MCF 10A (cell line): Measurements from ENCODE around the gene GOSR2. TPM values are rescaled to one million over a fixed set of nuclear protein-coding genes. Genes with fewer than 3 reads are reported as not detected.

Experiments used
- BruUV-seq: library from RNA; stranded (reverse); fragments of 400-500 nt; replicated peaks from 2 replicates; lab custom pipeline; 2021; lab: Mats Ljungman, UMichigan
- CTCF ChIA-PET: fragments of 300-600 bp; sonication (Branson Sonifier 250); formaldehyde crosslinking; extraction: SDS; loops from one replicate; lab custom pipeline; 2021; ENCODE audit warnings: antibody characterized with exemption, inconsistent platforms; lab: Yijun Ruan, JAX
- POLR2A ChIA-PET: fragments of 300-600, 350-650 bp; sonication (Branson Sonifier 250); formaldehyde crosslinking; extraction: SDS; loops from one replicate; lab custom pipeline; 2020; ENCODE audit warnings: antibody characterized with exemption, inconsistent platforms; lab: Yijun Ruan, JAX
- DNase-seq: peaks from one replicate; pipeline ENCODE4 v3.0.0-alpha.2; 2018; ENCODE audit not compliant: unreplicated experiment
- H3K27ac Mint-ChIP-seq: one replicate; pipeline ENCODE4 v1.8.0; 2022; ENCODE audit warnings: mild to moderate bottlenecking, low read depth, mixed read lengths; ENCODE audit not compliant: unreplicated experiment
- H3K27me3 Mint-ChIP-seq: one replicate; pipeline ENCODE4 v1.8.0; 2022; ENCODE audit warnings: mixed read lengths; ENCODE audit not compliant: insufficient read depth, unreplicated experiment
- H3K36me3 Mint-ChIP-seq: one replicate; pipeline ENCODE4 v1.8.0; 2022; ENCODE audit warnings: mild to moderate bottlenecking, moderate library complexity, mixed read lengths; ENCODE audit not compliant: insufficient read depth, unreplicated experiment
- H3K4me1 Mint-ChIP-seq: one replicate; pipeline ENCODE4 v1.8.0; 2022; ENCODE audit warnings: mixed read lengths; ENCODE audit not compliant: insufficient read depth, unreplicated experiment
- H3K4me3 Mint-ChIP-seq: one replicate; pipeline ENCODE4 v1.8.0; 2022; ENCODE audit warnings: mild to moderate bottlenecking, moderate library complexity, mixed read lengths; ENCODE audit not compliant: unreplicated experiment
- H3K9me3 Mint-ChIP-seq: one replicate; pipeline ENCODE4 v1.8.0; 2022; ENCODE audit warnings: mixed read lengths; ENCODE audit not compliant: unreplicated experiment
- CTCF ChIP-seq: fragments of 200-600 bp; IDR thresholded peaks from one replicate; pipeline ENCODE4 v1.8.0; 2022; ENCODE audit warnings: antibody characterized with exemption, mild to moderate bottlenecking; ENCODE audit not compliant: unreplicated experiment
- intact Hi-C: fragments of 100-400 bp; cut with micrococcal nuclease; formaldehyde crosslinking; loops from 2 replicates; pipeline ENCODE4 v1.14.1; 2022
- total RNA-seq: library from RNA; stranded (reverse); gene quantifications from 2 replicates; pipeline ENCODE4 v1.2.3, GENCODE V29; 2022

Gene GOSR2
- total RNA-seq, 1 experiment from 2014 or later = 78.3 TPM

- BruUV-seq = no TSS peak
- ChIA-PET POLR2A (no interaction called here), CTCF (interaction anchor here (0.6 to 1.1 kb wide), 3 partner anchors 19 to 846 kb away, joined by 3 read pairs; no protein-coding TSS in a partner anchor)
- no peaks in the 10 kb centered on the region for H3K9me3 Mint-ChIP-seq
- H3K4me1 Mint-ChIP-seq = no peaks in the 10 kb centered on the region
- intact Hi-C loops = no loop called here
- no peak for DNase-seq
- no peak overlapping the region for H3K4me3 Mint-ChIP-seq
- peaks cover 51% of the 10 kb centered on the region for H3K27me3 Mint-ChIP-seq
- H3K36me3 Mint-ChIP-seq = no peaks in the 10 kb centered on the region
- no peak for TF ChIP-seq CTCF
- H3K27ac Mint-ChIP-seq = no peak overlapping the region
Measured at GRCh38 chr17:46982577-46982976, 59.6 kb downstream of the GOSR2 start.

- no peaks in the 10 kb centered on the region for H3K4me1 Mint-ChIP-seq
- no peak overlapping the region for H3K4me3 Mint-ChIP-seq
- TF ChIP-seq CTCF = no peak
- no TSS peak for BruUV-seq
- H3K36me3 Mint-ChIP-seq = no peaks in the 10 kb centered on the region
- no peak overlapping the region for H3K27ac Mint-ChIP-seq
- no peak for DNase-seq
- CTCF ChIA-PET = no interaction called here
- intact Hi-C loops = no loop called here
- H3K27me3 Mint-ChIP-seq = peaks cover 53% of the 10 kb centered on the region
- no peaks in the 10 kb centered on the region for H3K9me3 Mint-ChIP-seq
- POLR2A ChIA-PET = no interaction called here
Measured at GRCh38 chr17:46983782-46984181, 60.8 kb downstream of the GOSR2 start.

DNA sequence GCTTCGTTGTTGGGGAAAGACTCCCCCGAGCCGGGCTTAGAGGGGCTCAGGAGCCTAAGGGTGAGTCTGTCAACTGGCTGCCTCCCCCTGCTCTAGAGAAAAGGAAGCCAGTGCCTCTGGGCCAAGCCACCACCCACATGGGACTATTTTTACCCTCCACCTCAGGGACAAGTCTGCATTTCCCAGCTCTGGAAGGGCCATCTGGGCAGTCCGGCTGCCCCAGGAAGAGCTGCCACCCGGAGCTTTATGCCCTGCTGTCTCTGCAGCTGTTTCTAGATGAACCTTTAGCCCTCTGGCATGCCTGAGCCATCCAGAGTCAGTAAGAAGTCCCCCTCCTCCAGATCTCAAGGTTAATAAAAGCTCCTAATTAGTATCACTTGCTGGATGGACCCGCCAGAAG is 61.4 kb downstream of the GOSR2 start:
- BruUV-seq = no TSS peak
- Mint-ChIP-seq H3K27ac (no peak overlapping the region), H3K27me3 (peaks cover 57% of the 10 kb centered on the region), H3K4me1 (no peaks in the 10 kb centered on the region), H3K9me3 (no peaks in the 10 kb centered on the region), H3K36me3 (no peaks in the 10 kb centered on the region), H3K4me3 (no peak overlapping the region)
- CTCF ChIA-PET = no interaction called here
- DNase-seq = no peak
- intact Hi-C loops = no loop called here
- POLR2A ChIA-PET = no interaction called here
- TF ChIP-seq CTCF = no peak

- H3K9me3 Mint-ChIP-seq = no peaks in the 10 kb centered on the region
- H3K27me3 Mint-ChIP-seq = peaks cover 57% of the 10 kb centered on the region
- no peaks in the 10 kb centered on the region for H3K36me3 Mint-ChIP-seq
- BruUV-seq = no TSS peak
- H3K27ac Mint-ChIP-seq = no peak overlapping the region
- CTCF ChIA-PET = no interaction called here
- H3K4me1 Mint-ChIP-seq = no peaks in the 10 kb centered on the region
- POLR2A ChIA-PET = no interaction called here
- no peak overlapping the region for H3K4me3 Mint-ChIP-seq
- no peak for DNase-seq
- intact Hi-C loops = no loop called here
- TF ChIP-seq CTCF = no peak
Measured at GRCh38 chr17:46984892-46985291, 61.9 kb downstream of the GOSR2 start.
